K562 (cell line): ENCODE data around the gene PLK5. TPM values are rescaled to one million over a fixed set of nuclear protein-coding genes. Genes with fewer than 3 reads are reported as not detected.

Source experiments
- CBFA2T2 ChIP-seq: fragments of 450-650 bp; conservative IDR thresholded peaks from 2 replicates; pipeline ENCODE4 v1.6.1; 2017; ENCODE audit warnings: mild to moderate bottlenecking
- CHD4 ChIP-seq: fragments of 200-600 bp; sonication (generic); IDR thresholded peaks from 3 replicates; pipeline ENCODE4 v1.6.1; 2012; ENCODE audit warnings: low read depth, mild to moderate bottlenecking, mixed read lengths, low read length, inconsistent platforms; ENCODE audit not compliant: insufficient read depth, insufficient replicate concordance, poor library complexity, severe bottlenecking
- CTCF ChIP-seq, 3 experiments: IDR thresholded peaks in 2 of 3; conservative IDR thresholded peaks in 1 of 3; 2 replicates each; pipeline ENCODE4 v1.5.1; 2011 to 2012; ENCODE audit warnings: low read length in 3 of 3, mild to moderate bottlenecking in 3 of 3, control low read depth in 2 of 3, improper control_type of control experiment in 1 of 3, inconsistent platforms in 1 of 3, low read depth in 1 of 3, mixed read lengths in 1 of 3, moderate library complexity in 1 of 3; ENCODE audit not compliant: insufficient read depth in 2 of 3
- FOXK1 ChIP-seq: sonication (generic); formaldehyde crosslinking; IDR thresholded peaks from 2 replicates; pipeline ENCODE4 v1.8.0; 2022; ENCODE audit warnings: missing genetic modification reagents, mild to moderate bottlenecking, borderline replicate concordance
- MAFK ChIP-seq: IDR thresholded peaks from 2 replicates; pipeline ENCODE4 v1.6.1; 2011; ENCODE audit warnings: low read length, improper control_type of control experiment
- PTBP1 ChIP-seq: fragments of 200-400 bp; formaldehyde crosslinking; IDR thresholded peaks from 2 replicates; pipeline ENCODE4 v1.6.1; 2017; ENCODE audit warnings: low read depth, low read length
- PTTG1 ChIP-seq: fragments of 450-650 bp; IDR thresholded peaks from 2 replicates; pipeline ENCODE4 v1.6.1; 2016; ENCODE audit warnings: low read depth, mild to moderate bottlenecking, missing genetic modification characterization, missing compliant biosample characterization
- RHOXF2B ChIP-seq: fragments of 250-450 bp; sonication (Bioruptor Pico); conservative IDR thresholded peaks from 2 replicates; pipeline ENCODE4 v1.5.1; 2021
- SIRT6 ChIP-seq: IDR thresholded peaks from one replicate; pipeline ENCODE4 v1.6.1; 2012; ENCODE audit warnings: low read depth, mild to moderate bottlenecking, control low read depth, inconsistent platforms, low read length, moderate library complexity
- SMAD2 ChIP-seq: fragments of 150-350 bp; IDR thresholded peaks from 2 replicates; pipeline ENCODE4 v1.6.1; 2014; ENCODE audit warnings: low read depth, mild to moderate bottlenecking, low read length
- SREBF2 ChIP-seq: sonication (generic); formaldehyde crosslinking; IDR thresholded peaks from 2 replicates; pipeline ENCODE4 v1.4.0; 2020; ENCODE audit warnings: mild to moderate bottlenecking, missing genetic modification reagents
- ZBTB1 ChIP-seq: sonication (generic); formaldehyde crosslinking; IDR thresholded peaks from 2 replicates; pipeline ENCODE4 v1.8.1; 2023; ENCODE audit warnings: missing genetic modification reagents, low read depth, mild to moderate bottlenecking, borderline replicate concordance
- ZBTB26 ChIP-seq: fragments of 450-650 bp; formaldehyde crosslinking; IDR thresholded peaks from 2 replicates; pipeline ENCODE4 v1.4.0; 2022; ENCODE audit warnings: missing genetic modification characterization
- ZFP36 ChIP-seq: fragments of 150-350 bp; IDR thresholded peaks from 2 replicates; pipeline ENCODE4 v1.6.1; 2018; ENCODE audit warnings: low read length, low read depth; ENCODE audit not compliant: partially characterized antibody
- ZNF212 ChIP-seq: fragments of 450-650 bp; formaldehyde crosslinking; IDR thresholded peaks from 2 replicates; pipeline ENCODE4 v1.4.0; 2020; ENCODE audit warnings: mild to moderate bottlenecking
- ZNF277 ChIP-seq: fragments of 250-450 bp; sonication (Bioruptor Pico); IDR thresholded peaks from 2 replicates; pipeline ENCODE4 v1.8.0; 2022; ENCODE audit warnings: inconsistent platforms, mild to moderate bottlenecking, moderate library complexity, borderline replicate concordance
- ZNF282 ChIP-seq: sonication (generic); formaldehyde crosslinking; IDR thresholded peaks from 2 replicates; pipeline ENCODE4 v1.8.1; 2023; ENCODE audit warnings: missing genetic modification reagents
- ZNF408 ChIP-seq: fragments of 250-450 bp; sonication (Bioruptor Pico); IDR thresholded peaks from 2 replicates; pipeline ENCODE4 v1.4.0; 2020; ENCODE audit warnings: low read depth, mild to moderate bottlenecking, moderate library complexity
- ZNF445 ChIP-seq: fragments of 250-450 bp; sonication (Bioruptor Pico); IDR thresholded peaks from 2 replicates; pipeline ENCODE4 v1.4.0; 2020; ENCODE audit warnings: low read depth, mild to moderate bottlenecking, moderate library complexity
- ZNF75A ChIP-seq: fragments of 450-650 bp; formaldehyde crosslinking; IDR thresholded peaks from 2 replicates; pipeline ENCODE4 v1.4.0; 2020; ENCODE audit warnings: mild to moderate bottlenecking
- polyA plus RNA-seq, 8 experiments: library from polyadenylated mRNA; depleted of rRNA in 4 of 8; stranded (reverse) in 5 of 8; unstranded in 3 of 8; fragments of >200 nt; fragmentation: Nextera tagmentation in 2 of 8; fragmentation: Illumina TruSeq in 1 of 8; extraction: Ambion mirVana in 2 of 8; extraction: Trizol in 1 of 8; gene quantifications; 2 replicates each; pipeline versions ENCODE4 v1.2.1 to v1.2.3, GENCODE V29; 2011 to 2014; ENCODE audit warnings: inconsistent platforms in 1 of 8, missing spikeins in 1 of 8
- total RNA-seq, 7 experiments: library from RNA; depleted of rRNA in 6 of 7; stranded (reverse); fragments of >200 nt in 6 of 7; fragmentation: Illumina TruSeq in 2 of 7; extraction: Trizol in 2 of 7; gene quantifications; 2 replicates each; pipeline versions ENCODE4 v1.2.1 to v1.2.3, GENCODE V29; 2011 to 2021; ENCODE audit warnings: low replicate concordance in 1 of 7
- TF ChIP-seq, protein P1 (sequence below), 3 experiments: fragments of 200-800 bp in 1 of 3; sonication (Bioruptor generic) in 1 of 3; sonication (generic) in 1 of 3; formaldehyde crosslinking in 1 of 3; IDR thresholded peaks; 2 replicates each; pipeline versions ENCODE4 v1.6.1 to v1.8.0; 2016 to 2022; ENCODE audit warnings: mild to moderate bottlenecking in 2 of 3, missing compliant biosample characterization in 2 of 3, missing genetic modification characterization in 2 of 3, missing genetic modification reagents in 1 of 3

PLK5 gene
- total and polyA plus RNA-seq, 9 of the 15 experiments (the other 6 are each of a cell fraction or from before 2014, with no cell fraction given): 0.04 to 0.23 (median 0.11) TPM; not detected in 5

DNA sequence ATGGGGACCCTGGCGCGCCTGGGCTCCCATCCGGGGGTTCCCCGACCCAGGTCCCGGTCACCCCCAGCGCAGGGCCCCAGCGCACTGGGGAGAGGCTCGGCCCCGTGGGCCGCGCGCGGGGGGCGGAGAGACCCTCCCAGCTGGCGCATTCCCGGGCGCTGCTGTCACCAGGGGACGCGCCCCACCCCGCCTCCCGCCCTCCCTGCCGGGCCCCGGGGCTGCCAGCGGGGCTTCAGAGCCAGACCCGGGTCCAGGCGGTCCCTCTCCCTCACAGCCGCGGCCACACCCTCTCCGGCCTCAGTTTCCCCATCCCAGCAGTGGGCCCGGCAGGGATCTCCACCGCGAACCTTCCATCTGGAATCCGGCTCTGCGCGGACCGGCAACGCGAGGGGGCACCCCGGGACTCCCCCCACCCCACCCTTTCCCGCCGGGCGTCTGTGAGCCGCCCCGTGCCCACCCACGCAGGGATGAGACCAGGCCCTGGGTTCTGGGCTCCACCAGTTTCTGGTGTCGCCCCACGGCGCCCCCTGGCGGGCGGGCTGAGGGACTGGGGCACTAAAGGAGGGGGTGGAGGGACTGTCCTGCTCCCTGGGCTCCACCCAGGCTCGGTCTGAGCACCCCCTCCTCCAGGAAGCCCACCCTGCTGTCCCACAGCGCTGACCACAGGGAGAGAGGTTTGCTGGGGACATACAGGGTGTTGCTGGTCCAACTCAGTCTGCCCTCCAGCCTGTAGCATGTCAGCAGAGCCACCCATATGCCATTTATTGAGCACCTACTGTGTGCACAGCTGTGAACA lies 10.2 kb upstream of the PLK5 start (continued):
- TF ChIP-seq ZBTB26 (CRISPR knock-in tag) (no peak), CHD4 (peak; percentile 32), ZBTB1 (CRISPR knock-in tag) (no peak), ZNF212 (CRISPR knock-in tag) (no peak), SMAD2 (no peak), SIRT6 (no peak), ZNF277 (CRISPR knock-in tag) (no peak), ZNF282 (CRISPR knock-in tag) (no peak), RHOXF2B (no peak), PTTG1 (tag) (no peak), MAFK (no peak), ZNF445 (CRISPR knock-in tag) (no peak), SREBF2 (no peak), ZFP36 (peak; percentile 100), PTBP1 (peak; percentile 74; the same call in 1 of the 2 replicates), CBFA2T2 (no peak), CTCF (IDR thresholded peaks at IDR 0.05 in 2 of 3, conservative IDR thresholded peaks at IDR 0.05 in 1 of 3; ENCODE audit: insufficient read depth in 2 of 3, low read depth in 1 of 3, low read length in 3 of 3) (peak; percentile 83 to 89 (median 88)), ZNF408 (CRISPR knock-in tag) (no peak), FOXK1 (peak; percentile 49; the same call in 1 of the 2 replicates), ZNF75A (no peak)
- TF ChIP-seq, protein P1, sequence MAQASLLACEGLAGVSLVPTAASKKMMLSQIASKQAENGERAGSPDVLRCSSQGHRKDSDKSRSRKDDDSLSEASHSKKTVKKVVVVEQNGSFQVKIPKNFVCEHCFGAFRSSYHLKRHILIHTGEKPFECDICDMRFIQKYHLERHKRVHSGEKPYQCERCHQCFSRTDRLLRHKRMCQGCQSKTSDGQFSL (CRISPR knock-in tag; IDR thresholded peaks at IDR 0.05): 0 out of 2 replicates have a peak, but pooled peaks have one; percentile 47
- TF ChIP-seq, protein P1 (tag; IDR thresholded peaks at IDR 0.05): no peak
